Prostate gland (tissue), 2 donors: Measurements from ENCODE around the gene DRG2. TPM values are rescaled to one million over a fixed set of nuclear protein-coding genes. Genes with fewer than 3 reads are reported as not detected.

ENCODE experiments used
- DNase-seq: peaks from one replicate; pipeline ENCODE4 v3.0.0-alpha.2; 2019; ENCODE audit warnings: low spot score
- H3K27ac ChIP-seq, 2 donors: fragments of 200-600 bp; sonication (generic); 2 replicates each; pipeline ENCODE4 v1.5.1; 2017 to 2019
- H3K27me3 ChIP-seq: fragments of 200-600 bp; sonication (generic); replicated peaks from 2 replicates; pipeline ENCODE4 v1.5.1; 2019; ENCODE audit not compliant: insufficient read depth
- H3K36me3 ChIP-seq, 2 donors: fragments of 200-600 bp; sonication (generic); 1 replicate in 1 of 2; 2 replicates in 1 of 2; pipeline versions ENCODE4 v1.5.1 to v1.8.1; 2017 to 2019
- H3K4me1 ChIP-seq: fragments of 200-600 bp; sonication (generic); replicated peaks from 2 replicates; pipeline ENCODE4 v1.5.1; 2019
- H3K4me3 ChIP-seq, 2 donors: fragments of 200-600 bp; sonication (generic); 2 replicates each; pipeline ENCODE4 v1.5.1; 2017 to 2019
- H3K9me3 ChIP-seq: fragments of 200-600 bp; sonication (generic); 2 replicates; pipeline ENCODE4 v1.5.1; 2017
- POLR2A ChIP-seq: fragments of 450-650 bp; IDR thresholded peaks from one replicate; pipeline ENCODE4 v1.6.1; 2016; ENCODE audit warnings: antibody characterized with exemption, mild to moderate bottlenecking
- POLR2AphosphoS5 ChIP-seq: sonication (generic); formaldehyde crosslinking; IDR thresholded peaks from one replicate; pipeline ENCODE4 v1.6.1; 2017; ENCODE audit warnings: antibody characterized with exemption
- WGBS: methylation state at CpG from one replicate; pipeline ENCODE4 v1.1.5; 2018; 5-methylcytosine and 5-hydroxymethylcytosine counted together
- intact Hi-C: fragments of 100-400 bp; cut with DNase I; formaldehyde crosslinking; loops from one replicate; pipeline ENCODE4 v1.14.2; 2022
- total RNA-seq, 2 donors: library from RNA; depleted of rRNA; stranded (reverse); fragments of >200 nt; gene quantifications; one replicate each; pipeline ENCODE4 v1.1.0, GENCODE V29; 2016
- TF ChIP-seq, protein P1 (sequence below), 4 experiments: fragments of 200-600 bp in 2 of 4; fragments of 450-650 bp in 2 of 4; sonication (generic) in 2 of 4; IDR thresholded peaks; 1 replicate in 3 of 4; 2 replicates in 1 of 4; pipeline ENCODE4 v1.5.1; 2016 to 2019; ENCODE audit warnings: antibody characterized with exemption in 4 of 4, mild to moderate bottlenecking in 2 of 4, moderate library complexity in 2 of 4

Gene DRG2
- total RNA-seq, 2 donors from 2014 or later, result 44.1 to 56.9 TPM

DNA sequence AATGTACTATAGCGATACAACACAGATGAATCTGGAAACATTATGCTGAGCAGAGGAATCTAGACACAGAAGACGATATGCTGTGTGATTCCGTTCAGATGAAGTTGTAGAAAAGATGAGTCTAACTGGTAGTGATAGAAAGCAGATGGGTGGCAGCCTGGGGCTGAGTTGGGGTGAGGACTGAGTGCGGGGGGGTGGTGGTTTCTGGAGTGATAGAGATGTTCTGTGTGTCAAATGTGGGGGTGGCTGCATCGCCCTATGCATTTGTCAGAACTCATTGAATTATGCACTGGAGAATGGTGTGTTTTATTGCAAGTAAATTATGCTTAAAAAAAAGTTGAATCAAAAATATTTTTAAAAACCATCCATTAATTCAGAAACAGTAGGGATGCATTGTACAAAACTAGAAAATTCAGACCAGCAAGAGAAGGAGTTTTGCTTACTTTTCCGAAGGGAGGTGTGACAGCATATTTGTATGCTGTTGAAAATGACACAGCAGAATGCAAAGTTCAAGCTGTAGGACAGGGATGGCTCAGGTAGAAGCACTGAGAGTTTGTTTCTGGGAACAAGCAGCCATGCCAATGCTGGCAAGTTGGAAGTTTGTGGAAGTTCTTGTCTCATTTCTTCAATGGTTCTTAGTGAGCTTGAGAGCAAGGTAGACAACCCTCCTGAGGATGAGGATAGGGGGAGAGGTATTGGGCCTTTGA is 13.0 kb upstream of the DRG2 start:
- Histone ChIP-seq H3K27me3 (no peaks in the 10 kb centered on the region), H3K36me3 (no peaks in the 10 kb centered on the region), H3K4me3 (no peak overlapping the region), H3K4me1 (no peaks in the 10 kb centered on the region), H3K9me3 (no peaks in the 10 kb centered on the region), H3K27ac (no peak overlapping the region)
- TF ChIP-seq, protein P1, sequence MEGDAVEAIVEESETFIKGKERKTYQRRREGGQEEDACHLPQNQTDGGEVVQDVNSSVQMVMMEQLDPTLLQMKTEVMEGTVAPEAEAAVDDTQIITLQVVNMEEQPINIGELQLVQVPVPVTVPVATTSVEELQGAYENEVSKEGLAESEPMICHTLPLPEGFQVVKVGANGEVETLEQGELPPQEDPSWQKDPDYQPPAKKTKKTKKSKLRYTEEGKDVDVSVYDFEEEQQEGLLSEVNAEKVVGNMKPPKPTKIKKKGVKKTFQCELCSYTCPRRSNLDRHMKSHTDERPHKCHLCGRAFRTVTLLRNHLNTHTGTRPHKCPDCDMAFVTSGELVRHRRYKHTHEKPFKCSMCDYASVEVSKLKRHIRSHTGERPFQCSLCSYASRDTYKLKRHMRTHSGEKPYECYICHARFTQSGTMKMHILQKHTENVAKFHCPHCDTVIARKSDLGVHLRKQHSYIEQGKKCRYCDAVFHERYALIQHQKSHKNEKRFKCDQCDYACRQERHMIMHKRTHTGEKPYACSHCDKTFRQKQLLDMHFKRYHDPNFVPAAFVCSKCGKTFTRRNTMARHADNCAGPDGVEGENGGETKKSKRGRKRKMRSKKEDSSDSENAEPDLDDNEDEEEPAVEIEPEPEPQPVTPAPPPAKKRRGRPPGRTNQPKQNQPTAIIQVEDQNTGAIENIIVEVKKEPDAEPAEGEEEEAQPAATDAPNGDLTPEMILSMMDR (IDR thresholded peaks at IDR 0.05), result no peak
- intact Hi-C loops, result no loop called here
- DNase-seq, result no peak
- 80% methylated on average over 6 of the region's 6 CpGs for WGBS

DNA sequence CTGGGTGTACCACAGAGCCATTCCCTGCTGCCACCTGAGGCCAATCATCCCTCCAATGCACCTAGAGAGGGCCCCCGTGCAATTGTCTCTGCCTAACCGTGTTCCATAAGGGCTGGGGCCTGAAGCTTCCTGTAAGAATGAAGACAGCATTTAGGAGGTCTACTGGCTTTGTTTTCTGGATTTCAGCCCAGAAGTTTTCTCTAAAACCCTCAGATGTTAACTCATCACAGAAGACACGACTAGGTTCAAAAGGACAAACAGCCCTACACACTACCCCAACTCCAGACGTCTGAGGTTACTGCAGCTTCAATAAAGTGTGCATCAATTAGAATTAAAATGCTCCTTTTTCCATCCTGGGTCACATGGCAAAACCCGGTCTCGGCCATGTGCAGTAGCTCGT is 10.8 kb upstream of the DRG2 start:
- H3K4me3 ChIP-seq, result no peak overlapping the region
- no peak overlapping the region for H3K27ac ChIP-seq
- WGBS, result 58% methylated on average over 7 of the region's 7 CpGs
- no peaks in the 10 kb centered on the region for H3K4me1 ChIP-seq
- TF ChIP-seq POLR2AphosphoS5, result no peak
- no peak for TF ChIP-seq POLR2A
- TF ChIP-seq, protein P1 (IDR thresholded peaks at IDR 0.05), result no peak
- DNase-seq, result no peak
- H3K27me3 ChIP-seq, result no peaks in the 10 kb centered on the region
- no peaks in the 10 kb centered on the region for H3K9me3 ChIP-seq
- no peaks in the 10 kb centered on the region for H3K36me3 ChIP-seq
- intact Hi-C loops, result no loop called here

DNA sequence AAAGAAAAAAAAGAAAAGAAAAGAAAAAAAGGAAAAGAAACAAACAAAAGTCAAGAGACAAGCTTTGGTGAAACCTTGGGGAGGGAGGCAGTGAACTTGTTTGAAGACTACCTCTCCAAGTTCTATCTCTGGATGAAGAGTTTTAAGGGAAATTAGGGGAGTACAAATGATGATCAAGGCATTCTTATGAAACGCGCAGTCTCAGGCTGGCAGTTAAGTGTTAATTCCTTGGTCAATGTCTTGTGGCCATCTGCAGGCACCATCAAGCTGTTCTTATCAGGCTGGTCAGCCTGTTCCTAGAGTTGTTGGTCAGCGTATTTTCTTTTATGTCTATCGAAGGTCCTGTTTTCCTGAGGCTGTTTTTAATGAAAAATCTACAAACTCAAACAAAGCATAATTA is 8.2 kb upstream of the DRG2 start:
- intact Hi-C loops, result no loop called here
- WGBS, result 66% methylated on average over 4 of the region's 4 CpGs

DNA sequence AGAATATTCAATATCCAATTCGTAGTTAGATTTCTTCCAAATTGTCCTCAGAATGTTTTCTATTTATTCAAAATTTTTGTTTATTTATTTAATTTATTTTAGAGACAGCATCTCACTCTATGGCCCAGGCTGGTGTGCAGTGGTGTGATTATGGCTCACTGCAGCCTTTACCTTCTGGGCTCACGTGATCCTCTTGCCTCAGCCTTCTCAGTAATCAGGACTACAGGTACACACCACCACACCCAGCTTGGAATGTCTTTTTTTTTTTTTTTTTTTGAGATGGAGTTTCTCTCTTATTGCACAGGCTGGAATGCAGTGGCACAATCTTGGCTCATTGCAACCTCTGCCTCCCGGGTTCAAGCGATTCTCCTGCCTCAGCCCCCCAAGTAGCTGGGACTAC is 3.5 kb upstream of the DRG2 start:
- no peaks in the 10 kb centered on the region for H3K27me3 ChIP-seq
- intact Hi-C loops, result no loop called here
- no peaks in the 10 kb centered on the region for H3K36me3 ChIP-seq
- no peaks in the 10 kb centered on the region for H3K9me3 ChIP-seq
- WGBS, result 78% methylated on average over 4 of the region's 4 CpGs
- H3K4me1 ChIP-seq, result no peaks in the 10 kb centered on the region
- H3K4me3 ChIP-seq, result no peak overlapping the region
- no peak for TF ChIP-seq POLR2A
- TF ChIP-seq, protein P1 (IDR thresholded peaks at IDR 0.05), result no peak
- TF ChIP-seq POLR2AphosphoS5, result no peak
- no peak for DNase-seq
- H3K27ac ChIP-seq, result no peak overlapping the region

More for the DNA sequence above, 8.2 kb upstream of the DRG2 start:
- TF ChIP-seq POLR2A, result no peak
- TF ChIP-seq, protein P1 (IDR thresholded peaks at IDR 0.05), result no peak
- TF ChIP-seq POLR2AphosphoS5, result no peak
- Histone ChIP-seq H3K4me1 (no peaks in the 10 kb centered on the region), H3K36me3 (no peaks in the 10 kb centered on the region), H3K27me3 (no peaks in the 10 kb centered on the region), H3K27ac (no peak overlapping the region), H3K9me3 (no peaks in the 10 kb centered on the region), H3K4me3 (no peak overlapping the region)
- no peak for DNase-seq

DNA sequence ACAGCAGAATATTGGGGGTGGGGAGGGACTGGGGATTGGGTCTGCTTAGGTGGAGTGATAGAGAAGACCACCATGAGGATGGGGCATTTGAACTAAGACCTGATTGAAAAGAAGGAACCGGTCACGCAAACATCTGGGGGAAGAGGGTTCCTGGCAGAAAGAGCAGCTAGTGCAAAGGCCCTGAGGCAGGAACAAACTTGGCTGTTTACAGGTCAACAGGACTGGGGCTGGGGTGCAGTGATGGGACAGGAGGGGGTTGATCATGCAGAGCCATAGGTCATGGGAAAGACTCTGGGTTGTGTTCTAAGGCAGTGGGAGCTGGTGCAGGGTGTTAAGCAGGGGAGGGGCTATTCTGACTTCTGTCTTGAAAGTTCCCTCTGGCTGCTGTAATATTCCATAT is 1.9 kb downstream of the DRG2 start:
- intact Hi-C loops, result no loop called here
- Histone ChIP-seq H3K4me3 (no peak overlapping the region), H3K36me3 (no peaks in the 10 kb centered on the region), H3K9me3 (no peaks in the 10 kb centered on the region), H3K4me1 (no peaks in the 10 kb centered on the region), H3K27me3 (no peaks in the 10 kb centered on the region), H3K27ac (no peak overlapping the region)
- TF ChIP-seq POLR2A (no peak), POLR2AphosphoS5 (no peak)
- TF ChIP-seq, protein P1 (IDR thresholded peaks at IDR 0.05), result no peak
- DNase-seq, result no peak
- 98% methylated on average over 2 of the region's 2 CpGs for WGBS
